ENCODE measurements around the gene ADPRM. TPM values are rescaled to one million over a fixed set of nuclear protein-coding genes. Genes with fewer than 3 reads are reported as not detected.
"Not testable (repeated sequence)": the region's sequence is repeated elsewhere in the genome, so short reads cannot be mapped to it uniquely, and the experiment has no call there.

The ADPRM gene
- total RNA-seq, 1 experiment from 2014 or later: 5.1 TPM

GRCh38 chr17:10687499-10687898 lies 9.9 kb upstream of the ADPRM start:
- no peak for TF ChIP-seq CTCF (conservative IDR thresholded peaks at IDR 0.05)
- no peak for DNase-seq
- Histone ChIP-seq H2BK12ac (ENCODE audit: insufficient read length, low read depth, low read length) (no peak overlapping the region), H4K91ac (ENCODE audit: insufficient read length, low read depth, low read length) (no peak overlapping the region), H3K79me2 (ENCODE audit: insufficient read depth, low read length) (peaks cover 2% of the 10 kb centered on the region; the same call in 1 of the 2 replicates), H3K4ac (ENCODE audit: low read depth, low read length) (no peak overlapping the region), H3K4me1 (ENCODE audit: insufficient read depth, low read length) (no peaks in the 10 kb centered on the region), H4K20me1 (ENCODE audit: control insufficient read depth, insufficient read depth, insufficient read length) (no peaks in the 10 kb centered on the region), H2BK15ac (ENCODE audit: low read depth, low read length) (no peak overlapping the region), H3K4me2 (ENCODE audit: insufficient read depth, insufficient read length, low read length) (no peak overlapping the region), H2AFZ (ENCODE audit: low read length) (no peak overlapping the region), H4K8ac (replicated peaks; ENCODE audit: insufficient read length, low read depth, low read length) (no peak overlapping the region), H3K56ac (ENCODE audit: insufficient read length, low read depth, low read length) (no peak overlapping the region), H3T11ph (ENCODE audit: low read length) (no peak overlapping the region), H4K5ac (ENCODE audit: insufficient read length, low read depth, low read length) (no peak overlapping the region), H3K79me1 (ENCODE audit: insufficient read depth, low read depth, low read length, poor library complexity, severe bottlenecking) (peaks cover 5% of the 10 kb centered on the region), H3K9me3 (ENCODE audit: control insufficient read depth, low read depth, low read length) (no peaks in the 10 kb centered on the region), H2BK120ac (ENCODE audit: low read depth, low read length, poor library complexity, severe bottlenecking) (no peak overlapping the region), H3K18ac (ENCODE audit: insufficient read length, low read depth, low read length) (no peak overlapping the region), H3K23ac (ENCODE audit: insufficient read length, low read depth, low read length) (no peak overlapping the region), H3K14ac (ENCODE audit: insufficient read depth, low read length) (no peak overlapping the region), H2BK20ac (ENCODE audit: low read depth, low read length, poor library complexity, severe bottlenecking) (no peak overlapping the region), H2BK5ac (ENCODE audit: insufficient read length, low read length) (no peak overlapping the region), H3K27ac (ENCODE audit: insufficient read length, low read depth, low read length) (no peak overlapping the region), H3K27me3 (ENCODE audit: insufficient read depth, low read length) (no peaks in the 10 kb centered on the region), H2AK5ac (ENCODE audit: insufficient read length, low read length) (no peak overlapping the region), H3K9ac (ENCODE audit: extremely low read depth, insufficient read length, low read length) (no peak overlapping the region), H3K23me2 (ENCODE audit: insufficient read length, low read depth, low read length, poor library complexity, severe bottlenecking) (no peaks in the 10 kb centered on the region)
- no CpG with 5 or more reads among the region's 2 CpGs for WGBS (ENCODE audit: extremely low coverage, insufficient read length, low lambda C conversion rate)
- Mint-ChIP-seq H3K27ac (no peak overlapping the region), H3K9me3 (no peaks in the 10 kb centered on the region), H3K27me3 (ENCODE audit: low read depth) (no peaks in the 10 kb centered on the region), H3K36me3 (ENCODE audit: insufficient read depth in 1 of 3, low read depth in 3 of 3) (peaks cover 40 to 89% (median 82%) of the 10 kb centered on the region in 3 experiments; a peak in 6 of 7 replicates), H3K4me3 (no peak overlapping the region), H3K4me1 (no peaks in the 10 kb centered on the region; a peak in 2 of 4 replicates)

- not testable (repeated sequence) for H3K27me3 Mint-ChIP-seq (ENCODE audit: low read depth); H3K23ac ChIP-seq (ENCODE audit: insufficient read length, low read depth, low read length); H3K27me3 ChIP-seq (ENCODE audit: insufficient read depth, low read length); H4K8ac ChIP-seq (replicated peaks; ENCODE audit: insufficient read length, low read depth, low read length); H4K91ac ChIP-seq (ENCODE audit: insufficient read length, low read depth, low read length); H3K56ac ChIP-seq (ENCODE audit: insufficient read length, low read depth, low read length); H2AFZ ChIP-seq (ENCODE audit: low read length); H3K18ac ChIP-seq (ENCODE audit: insufficient read length, low read depth, low read length); DNase-seq; H3K9me3 Mint-ChIP-seq; H3K14ac ChIP-seq (ENCODE audit: insufficient read depth, low read length); H3K4ac ChIP-seq (ENCODE audit: low read depth, low read length); H3K79me1 ChIP-seq (ENCODE audit: insufficient read depth, low read depth, low read length, poor library complexity, severe bottlenecking); H3K4me1 ChIP-seq (ENCODE audit: insufficient read depth, low read length); H2BK12ac ChIP-seq (ENCODE audit: insufficient read length, low read depth, low read length); H3K9me3 ChIP-seq (ENCODE audit: control insufficient read depth, low read depth, low read length); H2AK5ac ChIP-seq (ENCODE audit: insufficient read length, low read length); H4K20me1 ChIP-seq (ENCODE audit: control insufficient read depth, insufficient read depth, insufficient read length); H3K27ac Mint-ChIP-seq; H2BK120ac ChIP-seq (ENCODE audit: low read depth, low read length, poor library complexity, severe bottlenecking); H3T11ph ChIP-seq (ENCODE audit: low read length); H2BK15ac ChIP-seq (ENCODE audit: low read depth, low read length); H3K23me2 ChIP-seq (ENCODE audit: insufficient read length, low read depth, low read length, poor library complexity, severe bottlenecking); H2BK5ac ChIP-seq (ENCODE audit: insufficient read length, low read length); H4K5ac ChIP-seq (ENCODE audit: insufficient read length, low read depth, low read length); H3K27ac ChIP-seq (ENCODE audit: insufficient read length, low read depth, low read length); H2BK20ac ChIP-seq (ENCODE audit: low read depth, low read length, poor library complexity, severe bottlenecking)
- Histone ChIP-seq H3K79me2 (ENCODE audit: insufficient read depth, low read length) (peaks cover 15% of the 10 kb centered on the region; the same call in 1 of the 2 replicates), H3K9ac (ENCODE audit: extremely low read depth, insufficient read length, low read length) (peak overlapping the region; percentile 77), H3K4me2 (ENCODE audit: insufficient read depth, insufficient read length, low read length) (peak overlapping the region; percentile 72)
- no CpG with 5 or more reads among the region's 17 CpGs for WGBS (ENCODE audit: extremely low coverage, insufficient read length, low lambda C conversion rate)
- H3K36me3 Mint-ChIP-seq (ENCODE audit: insufficient read depth in 1 of 3, low read depth in 3 of 3): peaks cover 30 to 48% (median 42%) of the 10 kb centered on the region in 3 experiments; a peak in 6 of 7 replicates
- H3K4me1 Mint-ChIP-seq: peaks cover 14 to 15% of the 10 kb centered on the region in 2 experiments
- H3K4me3 Mint-ChIP-seq: peak overlapping the region; percentile 81 to 97
Measured at GRCh38 chr17:10695875-10696407, 1.5 kb upstream of the ADPRM start.
